Epidermal melanocyte (primary cell): ENCODE measurements around the gene OR4F16.
"Not testable (repeated sequence)": the region's sequence is repeated elsewhere in the genome, so short reads cannot be mapped to it uniquely, and the experiment has no call there.

Experiments
- DNase-seq: peaks from one replicate; pipeline ENCODE4 v3.0.0; 2011; ENCODE audit warnings: low spot score; ENCODE audit not compliant: insufficient read length

Gene OR4F16, protein sequence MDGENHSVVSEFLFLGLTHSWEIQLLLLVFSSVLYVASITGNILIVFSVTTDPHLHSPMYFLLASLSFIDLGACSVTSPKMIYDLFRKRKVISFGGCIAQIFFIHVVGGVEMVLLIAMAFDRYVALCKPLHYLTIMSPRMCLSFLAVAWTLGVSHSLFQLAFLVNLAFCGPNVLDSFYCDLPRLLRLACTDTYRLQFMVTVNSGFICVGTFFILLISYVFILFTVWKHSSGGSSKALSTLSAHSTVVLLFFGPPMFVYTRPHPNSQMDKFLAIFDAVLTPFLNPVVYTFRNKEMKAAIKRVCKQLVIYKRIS

GRCh38 chr1:686554-686953 is at the start of gene OR4F16:
Gene OR4F16, minus strand, starts transcription at chr1:686654. Its CDS starts 0 bp downstream, at chr1:686654.
- not testable (repeated sequence) for DNase-seq

DNA sequence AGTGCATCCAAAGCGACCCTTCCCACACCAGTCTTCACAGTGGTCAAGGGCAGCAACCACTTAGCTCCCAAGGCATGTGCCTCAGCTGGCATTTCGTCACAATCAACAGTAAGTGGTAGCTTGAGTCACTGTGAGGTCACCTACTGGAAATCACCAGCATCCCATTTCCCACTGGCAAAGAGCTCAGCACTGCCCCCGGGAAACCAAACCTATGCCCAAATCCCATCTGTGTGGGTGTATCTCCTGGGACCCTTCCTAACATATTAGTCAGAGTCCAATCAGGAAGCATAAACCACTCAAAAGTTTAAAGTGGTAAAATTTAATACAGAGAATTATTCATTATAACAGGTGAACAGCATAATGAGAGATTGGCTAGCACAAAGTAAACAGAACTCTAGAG is 47.2 kb upstream of the OR4F16 start:
- not testable (repeated sequence) for DNase-seq

GRCh38 chr1:727040-727439 is 40.6 kb upstream of the OR4F16 start:
- not testable (repeated sequence) for DNase-seq
